GM23248 (cell line): ENCODE results near the gene BRF1. TPM values are rescaled to one million over a fixed set of nuclear protein-coding genes. Genes with fewer than 3 reads are reported as not detected.

ENCODE experiments used
- DNase-seq: peaks from one replicate; pipeline ENCODE4 v3.0.0-alpha.2; 2015
- H2AFZ ChIP-seq: fragments of 200-600 bp; sonication (generic); 2 replicates; pipeline ENCODE4 v1.6.1; 2016; ENCODE audit warnings: antibody characterized with exemption
- H3F3A ChIP-seq: fragments of 200-600 bp; sonication (generic); 2 replicates; pipeline ENCODE4 v1.6.1; 2016; ENCODE audit warnings: mild to moderate bottlenecking, antibody characterized with exemption, mixed run types; ENCODE audit not compliant: insufficient read depth
- H3K27ac ChIP-seq: fragments of 200-600 bp; sonication (generic); 2 replicates; pipeline ENCODE4 v1.5.1; 2016; ENCODE audit warnings: mild to moderate bottlenecking
- H3K27me3 ChIP-seq: fragments of 200-600 bp; sonication (generic); replicated peaks from 2 replicates; pipeline ENCODE4 v1.6.1; 2016; ENCODE audit warnings: mild to moderate bottlenecking; ENCODE audit not compliant: insufficient read depth
- H3K36me3 ChIP-seq: fragments of 200-600 bp; sonication (generic); 2 replicates; pipeline ENCODE4 v1.6.1; 2016; ENCODE audit warnings: low read depth, mild to moderate bottlenecking
- H3K4me1 ChIP-seq: fragments of 200-600 bp; sonication (generic); 2 replicates; pipeline ENCODE4 v1.6.1; 2016; ENCODE audit warnings: mild to moderate bottlenecking; ENCODE audit not compliant: insufficient read depth
- H3K4me2 ChIP-seq: fragments of 200-600 bp; sonication (generic); one replicate; pipeline ENCODE4 v1.6.1; 2016; ENCODE audit warnings: mild to moderate bottlenecking; ENCODE audit not compliant: unreplicated experiment
- H3K4me3 ChIP-seq: fragments of 200-600 bp; sonication (generic); 2 replicates; pipeline ENCODE4 v1.5.1; 2016; ENCODE audit warnings: mild to moderate bottlenecking
- H3K79me2 ChIP-seq: fragments of 200-600 bp; sonication (generic); 2 replicates; pipeline ENCODE4 v1.6.1; 2016; ENCODE audit warnings: mild to moderate bottlenecking; ENCODE audit not compliant: insufficient read depth
- H3K9ac ChIP-seq: fragments of 200-600 bp; sonication (generic); 2 replicates; pipeline ENCODE4 v1.6.1; 2016; ENCODE audit warnings: mild to moderate bottlenecking
- H3K9me2 ChIP-seq: fragments of 200-600 bp; sonication (generic); 2 replicates; pipeline ENCODE4 v1.6.1; 2016; ENCODE audit warnings: mixed run types, mild to moderate bottlenecking, moderate library complexity; ENCODE audit not compliant: insufficient read depth
- H3K9me3 ChIP-seq: fragments of 200-600 bp; sonication (generic); one replicate; pipeline ENCODE4 v1.6.1; 2017; ENCODE audit warnings: low read depth
- H4K20me1 ChIP-seq: fragments of 200-600 bp; sonication (generic); 2 replicates; pipeline ENCODE4 v1.6.0; 2016; ENCODE audit not compliant: insufficient read depth
- EZH2 ChIP-seq: fragments of 200-600 bp; sonication (generic); IDR thresholded peaks from 2 replicates; pipeline ENCODE4 v1.6.1; 2018; ENCODE audit warnings: antibody characterized with exemption, mild to moderate bottlenecking; ENCODE audit not compliant: insufficient read depth, poor library complexity, severe bottlenecking
- EZH2phosphoT487 ChIP-seq: fragments of 200-600 bp; sonication (generic); IDR thresholded peaks from 2 replicates; pipeline ENCODE4 v1.6.1; 2018; ENCODE audit warnings: antibody characterized with exemption, moderate library complexity, mild to moderate bottlenecking, low read depth; ENCODE audit not compliant: insufficient read depth
- WGBS, 2 experiments: methylation state at CpG; one replicate each; pipeline ENCODE4 v1.1.6; 2015 to 2017; ENCODE audit warnings: low lambda C conversion rate in 2 of 2, low coverage in 1 of 2; ENCODE audit errors: missing lambda C conversion rate in 2 of 2; 5-methylcytosine and 5-hydroxymethylcytosine counted together
- in situ Hi-C: fragments of 300-500 bp; cut with MboI; formaldehyde crosslinking; loops from 2 replicates; pipeline ENCODE4 v1.15.0; 2020
- polyA plus RNA-seq: library from polyadenylated mRNA; unstranded; fragments of >200 nt; fragmentation: Nextera tagmentation; extraction: Ambion mirVana; gene quantifications from 2 replicates; pipeline ENCODE4 v1.2.1, GENCODE V29; 2016
- total RNA-seq: library from RNA; depleted of rRNA; stranded (reverse); fragments of >200 nt; shearing (Covaris generic); gene quantifications from 2 replicates; pipeline ENCODE4 v1.2.3, GENCODE V29; 2014

Gene BRF1
- total and polyA plus RNA-seq, 2 experiments from 2014 or later, result 10.5 to 27.0 TPM

GRCh38 chr14:105250986-105251385 lies 49.8 kb downstream of the BRF1 start:
- Histone ChIP-seq H4K20me1 (no peaks in the 10 kb centered on the region), H3K9ac (no peak overlapping the region), H3K4me2 (no peak overlapping the region), H2AFZ (no peak overlapping the region), H3K9me3 (no peaks in the 10 kb centered on the region), H3K27me3 (no peaks in the 10 kb centered on the region), H3K4me3 (no peak overlapping the region), H3K4me1 (peaks cover 7% of the 10 kb centered on the region; the same call in 1 of the 2 replicates), H3F3A (no peaks in the 10 kb centered on the region), H3K9me2 (no peaks in the 10 kb centered on the region), H3K36me3 (peaks cover 9% of the 10 kb centered on the region; the same call in 1 of the 2 replicates), H3K27ac (no peak overlapping the region), H3K79me2 (peaks cover 34% of the 10 kb centered on the region)
- TF ChIP-seq EZH2 (no peak), EZH2phosphoT487 (no peak)
- WGBS, 2 experiments, result 84% methylated on average over 4 of the region's 4 CpGs
- no peak for DNase-seq
- in situ Hi-C loops, result no loop called here

- Histone ChIP-seq H3F3A (no peaks in the 10 kb centered on the region), H3K9me3 (no peaks in the 10 kb centered on the region), H3K9me2 (no peaks in the 10 kb centered on the region), H3K27ac (no peak overlapping the region), H3K4me2 (no peak overlapping the region), H3K4me1 (peaks cover 7% of the 10 kb centered on the region; the same call in 1 of the 2 replicates), H4K20me1 (no peaks in the 10 kb centered on the region; the same call in 1 of the 2 replicates), H3K36me3 (peaks cover 9% of the 10 kb centered on the region; the same call in 1 of the 2 replicates), H3K27me3 (no peaks in the 10 kb centered on the region), H3K79me2 (peaks cover 44% of the 10 kb centered on the region), H3K9ac (no peak overlapping the region; the same call in 1 of the 2 replicates), H3K4me3 (no peak overlapping the region), H2AFZ (no peak overlapping the region)
- TF ChIP-seq EZH2, result no peak
- TF ChIP-seq EZH2phosphoT487, result no peak
- in situ Hi-C loops, result no loop called here
- DNase-seq, result no peak
- WGBS, 2 experiments, result 98% methylated on average over 16 of the region's 16 CpGs
Measured at GRCh38 chr14:105250008-105250366, 50.8 kb downstream of the BRF1 start.

GRCh38 chr14:105249182-105250007 lies 51.4 kb downstream of the BRF1 start:
- Histone ChIP-seq H3F3A (no peaks in the 10 kb centered on the region), H2AFZ (no peak overlapping the region), H3K4me1 (peaks cover 7% of the 10 kb centered on the region; the same call in 1 of the 2 replicates), H3K4me2 (peak overlapping the region; percentile 69), H3K79me2 (peaks cover 50% of the 10 kb centered on the region), H3K9me3 (no peaks in the 10 kb centered on the region), H3K4me3 (peak overlapping the region; percentile 78), H3K27ac (peak overlapping the region; percentile 79), H3K27me3 (no peaks in the 10 kb centered on the region), H3K36me3 (peaks cover 9% of the 10 kb centered on the region; the same call in 1 of the 2 replicates), H3K9me2 (no peaks in the 10 kb centered on the region), H4K20me1 (no peaks in the 10 kb centered on the region; the same call in 1 of the 2 replicates), H3K9ac (peak overlapping the region; percentile 84)
- peak; percentile 67 for DNase-seq
- no peak for TF ChIP-seq EZH2phosphoT487
- TF ChIP-seq EZH2, result no peak
- WGBS, 2 experiments, result 40 to 42% methylated on average over 55 to 56 of the region's 62 CpGs
- in situ Hi-C loops, result no loop called here

GRCh38 chr14:105248368-105249181 lies 52.2 kb downstream of the BRF1 start, which contains the start of gene BTBD6:
BTBD6 (plus strand) TSS chr14:105248533; CDS start chr14:105248712, 179 bp downstream.
- Histone ChIP-seq H3F3A (no peaks in the 10 kb centered on the region), H4K20me1 (no peaks in the 10 kb centered on the region; the same call in 1 of the 2 replicates), H3K9ac (peak within 1 kb of the TSS; percentile 84), H2AFZ (peak within 1 kb of the TSS; percentile 74), H3K27ac (peak within 1 kb of the TSS; percentile 79), H3K4me3 (peak within 1 kb of the TSS; percentile 78), H3K9me2 (no peaks in the 10 kb centered on the region), H3K79me2 (peaks cover 58% of the 10 kb centered on the region), H3K4me1 (peaks cover 7% of the 10 kb centered on the region; the same call in 1 of the 2 replicates), H3K9me3 (no peaks in the 10 kb centered on the region), H3K27me3 (no peaks in the 10 kb centered on the region), H3K4me2 (peak within 1 kb of the TSS; percentile 87), H3K36me3 (peaks cover 9% of the 10 kb centered on the region; the same call in 1 of the 2 replicates)
- TF ChIP-seq EZH2phosphoT487, result no peak
- TF ChIP-seq EZH2, result no peak
- WGBS, 2 experiments, result 1 to 2% methylated on average over 24 to 28 of the region's 130 CpGs
- peak; percentile 97 for DNase-seq
- in situ Hi-C loops, result no loop called here
